Epithelial cell of prostate (primary cell): ENCODE measurements around the gene GZMM.

Experiments used
- DNase-seq: peaks from one replicate; pipeline ENCODE4 v3.0.0-alpha.2; 2011; ENCODE audit warnings: low read depth, low spot score
- H3K27ac ChIP-seq: fragments of 450-650 bp; 2 replicates; pipeline ENCODE4 v1.5.1; 2017; ENCODE audit warnings: mild to moderate bottlenecking

GZMM gene

DNA sequence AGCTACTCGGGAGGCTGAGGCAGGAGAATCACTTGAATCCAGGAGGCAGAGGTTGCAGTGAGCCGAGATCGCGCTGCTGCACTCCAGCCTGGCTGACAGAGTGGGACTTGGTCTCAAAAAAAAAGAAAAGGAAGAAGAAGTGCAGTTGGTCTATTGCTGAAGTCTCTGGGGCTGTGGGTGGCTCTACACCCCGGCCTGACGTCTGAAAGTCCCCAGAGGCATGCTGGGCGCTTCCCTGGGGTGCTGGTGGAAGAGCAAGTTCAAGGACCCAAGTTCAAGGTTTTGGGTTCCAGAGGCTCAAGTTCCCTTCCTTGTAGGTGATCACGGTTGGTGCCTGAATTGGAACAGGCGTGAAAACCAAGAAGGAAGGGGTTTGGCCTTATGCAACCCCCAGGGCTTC lies 49.7 kb downstream of the GZMM start:
- DNase-seq = no peak
- no peak overlapping the region for H3K27ac ChIP-seq

DNA sequence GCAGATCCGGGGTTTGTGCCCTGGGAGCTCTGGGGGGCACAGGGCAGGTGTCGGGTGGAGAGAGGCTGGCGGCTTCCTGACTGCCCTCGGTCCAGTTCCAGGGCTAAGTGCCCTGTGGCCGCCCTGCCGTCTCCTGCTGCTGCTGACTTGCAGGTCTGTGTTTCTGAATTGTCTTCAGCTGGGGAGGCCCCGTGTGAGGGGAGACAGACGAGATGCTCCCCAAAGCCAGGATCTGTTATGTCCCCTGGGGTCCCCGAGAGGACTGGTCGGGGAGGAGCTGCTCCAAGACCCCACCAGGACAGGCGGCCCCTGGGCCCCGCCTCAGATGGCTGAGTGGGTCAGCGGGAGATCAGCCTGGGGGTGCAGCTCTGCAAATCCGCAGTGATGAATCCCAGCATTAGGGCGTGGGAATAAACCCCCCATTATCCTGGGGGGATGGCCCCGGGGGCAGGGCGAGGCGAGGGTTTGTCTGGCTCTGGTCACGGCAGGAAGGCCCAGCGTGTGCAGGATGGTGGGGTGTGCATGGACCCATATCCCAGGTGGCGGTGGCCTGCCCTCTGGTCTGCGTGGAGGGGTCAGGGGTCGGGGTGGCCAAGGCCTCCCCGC lies 50.5 kb downstream of the GZMM start:
- no peak for DNase-seq
- H3K27ac ChIP-seq = no peak overlapping the region

DNA sequence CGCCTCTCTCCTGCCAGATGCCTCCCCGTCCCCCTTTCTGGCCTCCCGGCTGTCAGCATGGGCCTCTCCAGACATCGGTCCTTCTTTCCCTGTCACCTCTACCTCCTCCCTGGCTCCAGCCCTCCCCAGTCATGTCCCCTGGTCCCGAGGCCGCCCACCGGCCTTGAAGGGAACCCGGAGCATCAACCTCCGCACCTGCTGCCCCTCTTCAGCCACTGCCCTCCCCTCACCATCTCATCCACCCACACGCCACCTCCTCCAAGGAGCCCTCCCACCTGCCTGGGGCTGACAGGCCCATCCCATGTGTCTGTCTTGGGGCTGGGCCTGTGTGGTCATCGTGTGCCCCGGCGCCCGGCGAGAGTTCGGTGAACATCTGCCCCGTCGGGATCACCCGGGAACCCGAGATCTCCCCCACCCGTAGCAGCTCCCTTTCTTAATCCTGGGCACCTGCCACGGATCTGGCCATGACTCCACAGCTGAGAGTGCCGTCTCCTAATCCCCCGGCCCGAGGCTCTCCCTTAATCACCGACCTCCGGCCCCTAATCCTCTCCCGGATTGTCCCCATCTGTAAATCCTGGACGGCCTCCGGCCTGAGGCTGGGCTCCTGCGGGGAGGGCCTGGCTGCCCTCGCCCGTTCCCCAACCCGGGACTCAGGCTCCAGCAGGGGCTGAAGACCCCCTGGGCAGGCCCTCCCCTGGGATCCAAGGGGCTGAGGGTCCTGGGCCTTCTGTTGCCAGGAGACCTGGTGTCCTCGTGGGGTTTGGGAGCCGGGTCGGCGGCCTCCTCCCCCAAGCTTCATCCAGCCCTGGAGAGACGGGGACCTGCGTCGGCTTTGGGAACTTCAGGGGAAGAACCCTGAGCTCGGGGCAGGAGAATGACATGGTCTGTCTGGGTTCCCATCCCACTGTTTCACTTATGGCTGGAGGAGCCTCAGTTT lies 51.7 kb downstream of the GZMM start:
- H3K27ac ChIP-seq = no peak overlapping the region
- DNase-seq = no peak

DNA sequence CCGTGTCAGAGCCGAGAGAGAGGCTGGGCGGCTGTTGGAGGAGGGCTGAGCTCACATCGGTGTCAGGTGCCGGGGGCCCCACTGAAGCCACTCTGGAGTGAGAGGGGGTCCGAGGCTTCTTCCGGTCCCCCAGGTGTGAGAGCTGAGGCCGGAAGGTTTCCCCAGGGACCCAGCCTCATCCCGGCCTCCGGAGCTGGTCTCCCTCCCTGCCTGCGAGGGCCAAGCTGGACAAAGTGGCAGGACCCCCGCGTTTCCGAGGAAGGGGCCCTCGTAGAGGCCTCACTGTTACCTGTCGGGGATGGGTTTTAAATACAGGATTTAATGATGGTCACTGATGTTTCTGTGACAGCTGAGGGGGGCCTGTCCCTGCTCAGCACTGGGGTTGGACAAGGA lies 52.4 kb downstream of the GZMM start:
- no peak overlapping the region for H3K27ac ChIP-seq
- no peak for DNase-seq

DNA sequence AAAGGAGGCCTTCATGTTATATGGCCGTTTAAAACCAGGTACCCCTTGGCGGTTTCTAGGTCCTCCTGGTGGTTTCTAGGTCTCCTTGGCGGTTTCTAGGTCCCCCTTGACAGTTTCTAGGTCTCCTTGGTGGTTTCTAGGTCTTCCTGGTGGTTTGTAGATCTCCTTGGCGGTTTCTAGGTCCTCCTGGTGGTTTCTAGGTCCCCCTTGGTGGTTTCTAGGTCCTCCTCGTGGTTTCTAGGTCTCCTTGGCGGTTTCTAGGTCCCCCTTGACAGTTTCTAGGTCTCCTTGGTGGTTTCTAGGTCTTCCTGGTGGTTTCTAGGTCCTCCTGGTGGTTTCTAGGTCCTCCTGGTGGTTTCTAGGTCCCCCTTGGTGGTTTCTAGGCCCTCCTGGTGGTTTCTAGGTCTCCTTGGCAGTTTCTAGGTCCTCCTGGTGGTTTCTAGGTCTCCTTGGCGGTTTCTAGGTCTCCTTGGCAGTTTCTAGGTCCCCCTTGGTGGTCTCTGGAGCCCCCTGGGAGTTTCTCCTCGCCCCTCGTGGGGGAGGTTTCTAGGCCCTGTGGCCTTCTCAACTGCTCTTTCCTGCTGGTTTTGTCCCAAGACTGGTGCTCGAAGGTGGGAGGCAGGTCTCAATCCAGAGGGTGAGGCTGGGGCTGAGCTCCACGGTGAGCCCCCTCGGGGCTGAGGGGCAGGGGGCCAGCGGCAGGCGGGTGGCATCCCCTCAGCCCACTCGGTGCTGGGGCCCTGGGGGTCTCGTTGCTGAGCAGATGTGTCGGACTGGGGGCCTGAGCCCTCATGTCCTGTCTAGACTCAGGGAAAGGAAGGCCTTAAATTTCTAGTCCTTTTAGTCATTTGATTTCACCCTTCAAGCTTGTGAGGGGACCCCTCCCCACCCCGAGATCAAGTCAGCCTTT lies 53.8 kb downstream of the GZMM start:
- no peak for DNase-seq
- no peak overlapping the region for H3K27ac ChIP-seq
